NT2/D1 (cell line): ENCODE data around the gene NFX1.
A peak's percentile ranks its signal among the peaks of the same experiment; 100 is the strongest.

Experiments used
- DNase-seq: peaks from one replicate; pipeline ENCODE4 v3.0.0-alpha.2; 2011; ENCODE audit warnings: low read depth, low spot score
- H3K27me3 ChIP-seq: 2 replicates; pipeline ENCODE4 v1.6.0; 2011; ENCODE audit warnings: mild to moderate bottlenecking; ENCODE audit not compliant: insufficient read length, insufficient read depth
- H3K36me3 ChIP-seq: 2 replicates; pipeline ENCODE4 v1.6.1; 2011; ENCODE audit warnings: mild to moderate bottlenecking, low read length, mixed read lengths; ENCODE audit not compliant: insufficient read depth, insufficient read length
- H3K4me1 ChIP-seq: 2 replicates; pipeline ENCODE4 v1.5.1; 2011; ENCODE audit not compliant: insufficient read depth, insufficient read length
- H3K4me3 ChIP-seq: 2 replicates; pipeline ENCODE4 v1.5.1; 2011; ENCODE audit warnings: low read depth; ENCODE audit not compliant: insufficient read length
- H3K9ac ChIP-seq: 2 replicates; pipeline ENCODE4 v1.6.0; 2011; ENCODE audit warnings: low read depth; ENCODE audit not compliant: insufficient read length
- H3K9me3 ChIP-seq: 2 replicates; pipeline ENCODE4 v1.5.1; 2011; ENCODE audit warnings: mild to moderate bottlenecking, low read length; ENCODE audit not compliant: insufficient read depth
- SUZ12 ChIP-seq: IDR thresholded peaks from 2 replicates; pipeline ENCODE4 v1.6.1; 2011; ENCODE audit not compliant: insufficient read length, insufficient read depth; ENCODE audit errors: extremely low read depth
- YY1 ChIP-seq: IDR thresholded peaks from 2 replicates; pipeline ENCODE4 v1.6.1; 2011; ENCODE audit not compliant: insufficient read length, insufficient read depth
- ZNF274 ChIP-seq: IDR thresholded peaks from 2 replicates; pipeline ENCODE4 v1.6.1; 2011; ENCODE audit warnings: mild to moderate bottlenecking, low read depth, low read length

NFX1 gene

GRCh38 chr9:33270146-33270545, 20.2 kb upstream of the NFX1 start:
- H3K27me3 ChIP-seq: no peaks in the 10 kb centered on the region
- TF ChIP-seq YY1 (no peak), SUZ12 (no peak), ZNF274 (no peak)
- H3K9me3 ChIP-seq: no peaks in the 10 kb centered on the region
- no peak overlapping the region for H3K9ac ChIP-seq
- no peak overlapping the region for H3K4me3 ChIP-seq
- H3K36me3 ChIP-seq: peaks cover 70% of the 10 kb centered on the region
- no peak for DNase-seq
- no peaks in the 10 kb centered on the region for H3K4me1 ChIP-seq

GRCh38 chr9:33272061-33272460, 18.3 kb upstream of the NFX1 start:
- DNase-seq: no peak
- no peak overlapping the region for H3K4me3 ChIP-seq
- H3K36me3 ChIP-seq: peaks cover 74% of the 10 kb centered on the region

GRCh38 chr9:33273266-33273971, 16.9 kb upstream of the NFX1 start:
- Histone ChIP-seq H3K4me1 (no peaks in the 10 kb centered on the region), H3K27me3 (no peaks in the 10 kb centered on the region), H3K36me3 (peaks cover 75% of the 10 kb centered on the region), H3K4me3 (no peak overlapping the region), H3K9ac (no peak overlapping the region), H3K9me3 (no peaks in the 10 kb centered on the region)
- TF ChIP-seq SUZ12: no peak
- no peak for TF ChIP-seq ZNF274
- no peak for TF ChIP-seq YY1
- DNase-seq: no peak

More at GRCh38 chr9:33272061-33272460, 18.3 kb upstream of the NFX1 start:
- Histone ChIP-seq H3K9me3 (no peaks in the 10 kb centered on the region), H3K4me1 (no peaks in the 10 kb centered on the region), H3K27me3 (no peaks in the 10 kb centered on the region), H3K9ac (no peak overlapping the region)
- TF ChIP-seq SUZ12 (no peak), ZNF274 (no peak), YY1 (no peak)

GRCh38 chr9:33273972-33274328, 16.4 kb upstream of the NFX1 start:
- Histone ChIP-seq H3K4me1 (no peaks in the 10 kb centered on the region), H3K9me3 (no peaks in the 10 kb centered on the region), H3K9ac (no peak overlapping the region), H3K36me3 (peaks cover 75% of the 10 kb centered on the region), H3K27me3 (no peaks in the 10 kb centered on the region), H3K4me3 (no peak overlapping the region)
- TF ChIP-seq SUZ12: no peak
- no peak for TF ChIP-seq ZNF274
- no peak for TF ChIP-seq YY1
- DNase-seq: no peak

- Histone ChIP-seq H3K4me1 (no peaks in the 10 kb centered on the region), H3K36me3 (peaks cover 70% of the 10 kb centered on the region), H3K9me3 (no peaks in the 10 kb centered on the region), H3K4me3 (no peak overlapping the region), H3K9ac (no peak overlapping the region), H3K27me3 (no peaks in the 10 kb centered on the region)
- no peak for TF ChIP-seq SUZ12
- no peak for TF ChIP-seq YY1
- TF ChIP-seq ZNF274: no peak
- DNase-seq: no peak
These were observed 12.8 kb upstream of the NFX1 start for GRCh38 chr9:33277484-33277883.

- no peak overlapping the region for H3K4me3 ChIP-seq
- H3K9me3 ChIP-seq: no peaks in the 10 kb centered on the region
- no peaks in the 10 kb centered on the region for H3K27me3 ChIP-seq
- peaks cover 2% of the 10 kb centered on the region for H3K4me1 ChIP-seq
- TF ChIP-seq ZNF274 (no peak), SUZ12 (no peak), YY1 (no peak)
- no peak for DNase-seq
- H3K36me3 ChIP-seq: peaks cover 24% of the 10 kb centered on the region
- no peak overlapping the region for H3K9ac ChIP-seq
These were observed 4.8 kb upstream of the NFX1 start for GRCh38 chr9:33285502-33285901.

- Histone ChIP-seq H3K4me1 (peaks cover 2% of the 10 kb centered on the region), H3K36me3 (peaks cover 15% of the 10 kb centered on the region), H3K9ac (peak overlapping the region; percentile 29), H3K27me3 (no peaks in the 10 kb centered on the region), H3K4me3 (no peak overlapping the region), H3K9me3 (no peaks in the 10 kb centered on the region)
- DNase-seq: no peak
- TF ChIP-seq SUZ12 (no peak), ZNF274 (no peak), YY1 (no peak)
These were observed 3.2 kb upstream of the NFX1 start for GRCh38 chr9:33287087-33287490.

GRCh38 chr9:33288235-33288634, 2.1 kb upstream of the NFX1 start:
- Histone ChIP-seq H3K27me3 (no peaks in the 10 kb centered on the region), H3K4me1 (peaks cover 2% of the 10 kb centered on the region), H3K4me3 (no peak overlapping the region), H3K36me3 (peaks cover 21% of the 10 kb centered on the region), H3K9ac (no peak overlapping the region), H3K9me3 (no peaks in the 10 kb centered on the region)
- TF ChIP-seq YY1 (no peak), ZNF274 (no peak), SUZ12 (no peak)
- no peak for DNase-seq
